ENCODE results near the gene CYP27C1. TPM values are rescaled to one million over a fixed set of nuclear protein-coding genes. Genes with fewer than 3 reads are reported as not detected.

CYP27C1 gene
- total RNA-seq, 2 donors from 2014 or later = 1.8 TPM; not detected in 1

DNA sequence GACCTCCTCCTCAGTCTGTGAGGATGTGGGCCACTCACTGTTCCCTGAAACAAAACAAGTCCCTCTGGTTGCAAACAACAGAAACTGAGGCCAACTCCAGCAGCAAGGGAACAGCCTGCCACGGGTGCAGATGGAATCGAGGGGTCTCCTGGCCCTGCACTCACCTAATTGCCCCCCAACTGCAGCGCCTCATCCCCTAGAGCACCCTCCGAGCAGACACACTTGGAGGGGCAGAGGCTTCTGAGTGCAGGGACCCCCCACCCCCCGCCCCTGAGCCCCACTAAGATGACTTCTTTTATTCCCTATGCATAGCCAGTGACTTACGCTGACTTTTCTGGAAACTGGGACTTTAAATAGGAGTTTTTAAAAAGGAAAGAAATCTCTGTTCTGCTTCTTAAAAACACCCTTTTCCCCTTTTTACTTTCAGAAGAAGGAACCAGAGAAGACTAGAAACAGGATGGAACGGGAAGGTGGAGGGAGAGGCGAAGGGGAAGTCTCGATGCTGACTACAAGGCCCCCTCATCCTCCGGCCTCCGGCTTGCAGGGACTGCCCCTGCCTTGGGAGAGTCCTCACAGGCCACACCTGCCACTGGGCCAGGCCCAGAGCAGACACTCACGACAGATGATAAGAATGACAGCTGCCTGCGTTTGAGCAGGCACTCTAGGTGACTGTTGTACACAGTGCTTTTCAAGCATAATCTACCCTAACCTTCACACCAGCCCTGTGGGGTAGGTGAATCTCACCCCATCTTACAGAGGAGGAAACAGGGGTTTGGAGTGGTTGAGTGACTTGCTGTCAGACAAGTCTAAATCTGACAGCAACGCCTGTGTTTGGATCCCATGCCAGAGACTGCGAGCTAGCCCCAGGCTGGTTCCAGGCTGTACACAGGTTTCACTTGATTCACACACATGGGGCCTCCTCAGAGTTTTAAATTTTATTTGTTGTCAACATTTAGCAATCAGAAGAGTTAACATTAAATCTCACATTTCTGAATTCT, 85.0 kb downstream of the CYP27C1 start:
- intact Hi-C loops (cut with DNase I) = no loop called here
- Histone ChIP-seq H3K27me3 (replicated peaks; ENCODE audit: insufficient read depth) (no peaks in the 10 kb centered on the region), H3K9me3 (no peaks in the 10 kb centered on the region), H3K4me3 (no peak overlapping the region), H3K27ac (no peak overlapping the region), H3K36me3 (no peaks in the 10 kb centered on the region), H3K4me1 (replicated peaks) (no peaks in the 10 kb centered on the region)
- TF ChIP-seq, protein P1, sequence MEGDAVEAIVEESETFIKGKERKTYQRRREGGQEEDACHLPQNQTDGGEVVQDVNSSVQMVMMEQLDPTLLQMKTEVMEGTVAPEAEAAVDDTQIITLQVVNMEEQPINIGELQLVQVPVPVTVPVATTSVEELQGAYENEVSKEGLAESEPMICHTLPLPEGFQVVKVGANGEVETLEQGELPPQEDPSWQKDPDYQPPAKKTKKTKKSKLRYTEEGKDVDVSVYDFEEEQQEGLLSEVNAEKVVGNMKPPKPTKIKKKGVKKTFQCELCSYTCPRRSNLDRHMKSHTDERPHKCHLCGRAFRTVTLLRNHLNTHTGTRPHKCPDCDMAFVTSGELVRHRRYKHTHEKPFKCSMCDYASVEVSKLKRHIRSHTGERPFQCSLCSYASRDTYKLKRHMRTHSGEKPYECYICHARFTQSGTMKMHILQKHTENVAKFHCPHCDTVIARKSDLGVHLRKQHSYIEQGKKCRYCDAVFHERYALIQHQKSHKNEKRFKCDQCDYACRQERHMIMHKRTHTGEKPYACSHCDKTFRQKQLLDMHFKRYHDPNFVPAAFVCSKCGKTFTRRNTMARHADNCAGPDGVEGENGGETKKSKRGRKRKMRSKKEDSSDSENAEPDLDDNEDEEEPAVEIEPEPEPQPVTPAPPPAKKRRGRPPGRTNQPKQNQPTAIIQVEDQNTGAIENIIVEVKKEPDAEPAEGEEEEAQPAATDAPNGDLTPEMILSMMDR (IDR thresholded peaks at IDR 0.05) = no peak
- TF ChIP-seq POLR2AphosphoS5 (IDR thresholded peaks at IDR 0.05) = no peak
- no peak for TF ChIP-seq POLR2A (IDR thresholded peaks at IDR 0.05)
- no peak for DNase-seq (ENCODE audit: low spot score)
- 84% methylated on average over 15 of the region's 15 CpGs for WGBS

DNA sequence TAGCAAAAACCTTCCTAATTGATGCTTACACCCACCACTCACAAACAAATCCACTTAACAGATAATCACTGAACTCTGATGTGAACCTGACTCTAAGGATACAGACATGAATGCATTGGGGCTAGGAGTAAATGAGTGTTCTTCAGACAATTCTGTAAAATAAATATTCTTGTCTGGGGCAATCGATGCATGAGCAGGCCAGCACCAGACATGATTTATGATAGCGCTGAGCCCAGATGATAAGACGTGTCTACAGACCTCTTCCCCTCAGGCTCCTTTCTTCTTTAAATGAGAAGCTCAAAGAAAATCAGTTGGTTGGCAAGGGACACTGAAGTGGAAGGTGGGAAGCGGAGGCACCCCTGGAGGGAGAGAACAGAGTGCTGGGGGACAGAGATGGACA, 85.9 kb downstream of the CYP27C1 start:
- H3K27me3 ChIP-seq (replicated peaks; ENCODE audit: insufficient read depth) = no peaks in the 10 kb centered on the region
- 75% methylated on average over 4 of the region's 4 CpGs for WGBS
- H3K9me3 ChIP-seq = no peaks in the 10 kb centered on the region
- TF ChIP-seq POLR2A (IDR thresholded peaks at IDR 0.05) (no peak), POLR2AphosphoS5 (IDR thresholded peaks at IDR 0.05) (no peak)
- TF ChIP-seq, protein P1 (IDR thresholded peaks at IDR 0.05) = no peak
- no peaks in the 10 kb centered on the region for H3K4me1 ChIP-seq (replicated peaks)
- no peaks in the 10 kb centered on the region for H3K36me3 ChIP-seq
- DNase-seq (ENCODE audit: low spot score) = no peak
- H3K4me3 ChIP-seq = no peak overlapping the region
- no peak overlapping the region for H3K27ac ChIP-seq
- intact Hi-C loops (cut with DNase I) = no loop called here

Small RNA genes within 50 kb of the gene (small RNA-seq; reads per million reads assigned to genes)
- 0 reads per million in 2 donors for gene NIFKP9

Other genes with a start within 250 kb of the CYP27C1 start
- gene BIN1, start 113.1 kb downstream of the CYP27C1 start, total RNA-seq = 10 to 100 TPM; 65.6 to 70.1 TPM
- gene ERCC3, start 73.8 kb upstream of the CYP27C1 start, total RNA-seq = 10 to 100 TPM; 29.8 to 61.3 TPM
- 10 to 100 TPM; 61.6 to 63.8 TPM for gene MAP3K2, start 167.7 kb upstream of the CYP27C1 start, total RNA-seq
- gene PROC, start 198.1 kb upstream of the CYP27C1 start, total RNA-seq = not detected